ENCODE data around the gene RPL7A.

GRCh38 chr9:133347515-133347984 is 468 bp upstream of the RPL7A start:
- TF ChIP-seq REST (IDR thresholded peaks at IDR 0.05; ENCODE audit: insufficient read depth in 1 of 2, low read depth in 2 of 2, low read length in 2 of 2) (no peak), SIN3A (IDR thresholded peaks at IDR 0.05; ENCODE audit: borderline replicate concordance, insufficient read depth, low read length) (no peak), POLR2AphosphoS5 (IDR thresholded peaks at IDR 0.05; ENCODE audit: low read depth, low read length) (no peak), TAF1 (IDR thresholded peaks at IDR 0.05; ENCODE audit: borderline replicate concordance, insufficient read depth, low read length) (no peak), FOXP2 (optimal IDR thresholded peaks at IDR 0.05; ENCODE audit: borderline replicate concordance, extremely low read depth, extremely low read length, insufficient read depth) (no peak)

All from PFSK-1 (cell line).